Skin of body (tissue), 2 donors: ENCODE data around the gene SCPEP1. TPM values are rescaled to one million over a fixed set of nuclear protein-coding genes. Genes with fewer than 3 reads are reported as not detected.

Source experiments
- DNase-seq: peaks from one replicate; lab custom pipeline; 2025; lab: John Stamatoyannopoulos, UW
- total RNA-seq: library from RNA; depleted of rRNA; stranded (reverse); fragments of >200 nt; gene quantifications from one replicate; pipeline ENCODE4 v1.2.3, GENCODE V29; 2014

SCPEP1 gene
- total RNA-seq, 1 donor from 2014 or later: 40.9 TPM

- DNase-seq: no peak
Observed at GRCh38 chr17:57001541-57001940, 23.6 kb downstream of the SCPEP1 start.

DNA sequence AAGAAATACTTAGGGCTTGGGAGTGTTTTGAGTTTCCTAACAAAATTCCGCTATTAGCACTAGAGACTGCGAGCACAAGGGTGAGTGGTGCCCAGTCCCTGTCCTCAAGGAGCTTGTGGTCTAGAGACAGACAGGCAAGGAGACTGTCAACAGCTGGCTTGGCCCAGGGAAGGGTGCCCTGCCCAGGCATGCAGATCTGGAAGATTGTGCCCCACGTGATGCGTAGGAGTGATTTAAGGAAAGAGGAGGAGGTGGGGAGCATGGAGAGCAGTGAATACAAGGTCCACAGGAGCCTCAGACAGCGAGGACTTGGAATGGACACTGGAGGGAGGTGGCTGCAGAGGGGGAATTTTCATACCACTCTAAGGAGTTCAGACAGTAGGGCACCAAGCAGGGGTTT lies 25.0 kb downstream of the SCPEP1 start:
- DNase-seq: no peak

GRCh38 chr17:57004944-57005579 lies 27.1 kb downstream of the SCPEP1 start:
- no peak for DNase-seq

DNA sequence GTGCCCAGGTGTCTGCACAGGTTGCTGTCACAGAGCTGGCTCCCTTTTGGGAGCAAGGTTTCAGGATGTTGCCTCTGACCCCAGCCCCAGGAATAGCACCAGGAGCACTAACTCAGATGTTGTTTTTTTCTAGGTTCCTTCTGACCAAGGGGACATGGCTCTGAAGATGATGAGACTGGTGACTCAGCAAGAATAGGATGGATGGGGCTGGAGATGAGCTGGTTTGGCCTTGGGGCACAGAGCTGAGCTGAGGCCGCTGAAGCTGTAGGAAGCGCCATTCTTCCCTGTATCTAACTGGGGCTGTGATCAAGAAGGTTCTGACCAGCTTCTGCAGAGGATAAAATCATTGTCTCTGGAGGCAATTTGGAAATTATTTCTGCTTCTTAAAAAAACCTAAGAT lies 28.1 kb downstream of the SCPEP1 start:
- DNase-seq: no peak

DNA sequence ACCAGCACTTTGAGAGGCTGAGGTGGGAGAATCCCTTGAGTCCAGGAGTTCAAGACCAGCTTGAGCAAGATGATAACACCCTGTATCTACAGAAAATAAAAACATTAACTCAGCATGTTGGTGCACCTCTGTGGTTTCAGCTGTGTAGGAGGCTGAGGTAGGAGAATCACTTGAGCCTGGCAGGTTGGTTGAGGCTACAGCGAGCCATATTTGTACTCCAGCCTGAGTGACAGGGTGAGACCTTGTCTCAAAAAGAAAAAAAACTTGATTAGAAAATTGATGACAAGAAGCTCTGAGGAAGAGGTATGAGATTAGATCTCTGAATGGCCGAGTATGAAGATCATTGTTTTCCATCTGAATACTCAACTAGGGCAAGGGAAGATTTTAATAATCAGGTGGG lies 31.0 kb downstream of the SCPEP1 start:
- DNase-seq: no peak

DNA sequence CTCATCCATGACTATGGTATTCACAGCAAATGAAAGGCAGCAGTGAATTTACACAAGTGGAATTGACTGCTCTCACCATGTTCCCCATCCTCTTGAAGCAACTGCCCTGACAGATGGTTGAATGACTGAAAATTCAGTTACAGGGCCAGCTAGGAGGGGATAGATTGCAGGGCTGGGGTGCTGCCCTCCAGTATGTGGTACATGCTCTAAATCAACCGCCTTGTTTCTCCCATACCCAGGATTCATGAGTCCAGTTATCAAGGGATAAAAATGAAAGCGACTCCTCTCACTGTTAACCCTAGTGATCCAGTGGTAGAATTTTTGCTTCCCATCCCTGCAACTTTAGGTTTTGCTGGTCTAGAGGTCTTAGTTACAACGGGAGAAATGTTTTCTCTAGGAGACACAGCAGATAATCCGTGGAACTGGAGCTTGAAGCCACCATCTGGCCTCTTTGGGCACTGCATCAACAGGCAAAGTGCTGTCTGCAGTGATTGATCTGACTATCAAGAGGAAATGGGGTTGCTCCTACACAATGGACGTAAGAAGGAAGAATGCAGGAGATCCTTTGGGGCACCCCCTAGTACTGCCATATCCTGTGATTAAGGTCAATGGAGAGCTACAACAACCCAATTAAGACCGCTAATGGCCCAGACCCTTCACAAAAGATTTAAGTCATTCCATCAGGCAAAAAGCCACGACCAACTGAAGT lies 32.0 kb downstream of the SCPEP1 start:
- peak; percentile 20 for DNase-seq

DNA sequence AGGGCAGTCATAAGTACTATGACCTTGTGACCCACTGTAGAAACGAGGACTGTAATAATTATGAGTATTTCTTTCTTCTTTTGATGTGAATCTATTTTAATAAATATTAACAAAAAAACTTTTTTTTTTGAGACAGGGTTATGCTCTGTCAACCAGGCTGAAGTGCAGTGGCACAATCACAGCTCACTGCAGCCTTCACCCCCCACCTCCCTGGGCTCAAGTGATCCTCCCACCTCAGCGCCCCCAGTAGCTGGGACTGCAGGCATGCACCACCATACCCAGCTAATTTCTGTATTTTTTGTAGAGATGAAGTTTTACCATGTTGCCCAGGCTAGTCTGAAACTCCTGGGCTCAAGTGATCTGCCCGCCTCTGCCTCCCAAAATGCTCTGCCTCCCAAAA lies 32.6 kb downstream of the SCPEP1 start:
- no peak for DNase-seq

GRCh38 chr17:57011491-57012015 lies 33.6 kb downstream of the SCPEP1 start:
- DNase-seq: no peak

DNA sequence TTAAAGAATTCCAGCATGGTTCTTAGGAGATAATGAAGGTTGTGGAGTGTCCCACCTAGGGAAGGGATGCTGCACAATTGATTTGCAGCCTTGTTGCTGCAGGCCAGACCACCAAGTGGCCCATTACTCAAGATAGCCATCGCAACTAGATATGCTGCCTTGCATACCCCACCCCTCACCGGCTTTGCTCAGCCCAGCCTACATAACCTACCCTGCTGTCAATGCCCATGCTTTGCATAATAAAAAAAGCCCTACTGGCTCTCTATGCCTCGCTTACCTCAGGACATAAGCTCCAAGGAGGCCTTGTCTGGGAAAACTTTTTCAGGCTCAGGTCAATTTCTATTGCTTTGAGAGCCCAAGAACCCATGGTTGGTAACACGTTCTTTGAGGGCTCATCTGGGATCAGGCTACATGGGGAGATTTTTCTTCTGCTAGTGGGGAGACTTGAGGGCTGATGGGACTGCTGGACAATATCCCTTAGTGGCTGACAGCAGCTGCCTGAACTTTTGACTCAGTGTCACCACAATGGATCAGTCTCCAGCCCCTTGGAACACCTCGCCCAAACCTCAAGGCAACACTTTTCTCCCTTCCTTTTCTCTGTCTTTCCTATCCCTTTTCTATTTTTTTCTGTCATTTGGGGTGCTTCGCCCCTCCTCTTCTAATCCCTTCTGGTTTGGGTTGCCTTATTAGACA lies 38.3 kb downstream of the SCPEP1 start:
- DNase-seq: no peak

- DNase-seq: no peak
Observed at GRCh38 chr17:57016764-57017116, 38.8 kb downstream of the SCPEP1 start.

DNA sequence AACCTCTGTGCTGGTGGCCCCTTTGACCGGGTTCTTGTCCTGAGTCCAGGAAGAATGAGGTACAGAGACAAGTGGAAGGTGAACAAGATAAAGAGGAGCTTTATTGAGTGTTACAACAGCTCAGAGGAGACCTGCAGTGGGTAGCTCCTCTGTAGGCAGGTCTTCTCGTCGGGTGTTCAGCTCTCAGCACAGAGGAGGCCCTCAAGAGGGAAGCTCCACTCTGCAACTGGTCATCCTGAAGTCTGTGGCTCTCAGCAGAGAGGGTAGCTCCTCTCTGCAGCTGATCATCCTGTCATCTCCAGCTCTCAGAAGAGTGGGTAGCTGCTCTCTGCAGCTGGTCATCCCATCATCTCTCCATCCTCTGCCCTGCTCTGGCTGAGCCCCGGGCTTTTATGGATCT lies 39.7 kb downstream of the SCPEP1 start:
- DNase-seq: no peak

GRCh38 chr17:57020208-57020607 lies 42.3 kb downstream of the SCPEP1 start:
- DNase-seq: no peak

- DNase-seq: no peak
Observed at GRCh38 chr17:57021226-57021940, 43.5 kb downstream of the SCPEP1 start.

DNA sequence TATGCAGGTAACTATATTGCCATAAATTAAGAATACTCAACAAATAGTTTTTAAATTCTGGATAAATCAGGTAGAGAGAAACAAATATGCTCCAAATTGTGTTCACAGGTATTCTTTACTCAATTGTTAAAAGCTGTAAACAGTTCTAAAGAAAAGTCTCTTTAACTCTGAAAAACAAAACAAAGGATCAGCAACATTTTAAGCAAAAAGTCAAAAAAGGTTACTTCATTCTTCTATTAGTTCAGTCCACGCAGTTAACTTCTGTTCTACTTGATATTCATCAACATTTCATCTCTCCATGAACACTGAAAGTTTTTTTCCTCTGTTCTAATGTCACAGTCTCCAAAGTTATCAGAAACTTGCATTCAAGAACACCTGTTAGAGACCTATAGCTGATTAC lies 47.9 kb downstream of the SCPEP1 start:
- DNase-seq: no peak

GRCh38 chr17:57027852-57028251 lies 49.9 kb downstream of the SCPEP1 start:
- DNase-seq: no peak

GRCh38 chr17:57032343-57032742 lies 54.4 kb downstream of the SCPEP1 start:
- no peak for DNase-seq

DNA sequence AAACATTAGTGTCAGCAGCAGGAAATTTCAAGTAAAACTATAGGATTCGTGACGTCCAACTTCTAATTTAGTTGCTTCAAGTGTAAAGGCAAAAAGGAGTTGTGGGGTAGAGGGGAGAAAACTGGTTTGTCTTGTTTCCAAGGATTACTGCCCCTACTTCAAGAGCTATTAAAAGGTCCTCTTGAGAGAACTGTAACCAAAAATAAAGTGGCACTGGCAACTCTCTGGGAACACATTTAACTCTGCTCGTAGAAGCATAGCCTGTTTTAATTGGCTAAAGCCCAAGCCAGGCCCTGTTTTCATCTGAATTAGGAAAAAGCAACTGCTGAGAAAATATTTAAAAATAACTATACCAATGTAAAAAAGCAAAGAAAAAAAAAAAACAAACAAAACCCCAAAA lies 55.4 kb downstream of the SCPEP1 start:
- no peak for DNase-seq

DNA sequence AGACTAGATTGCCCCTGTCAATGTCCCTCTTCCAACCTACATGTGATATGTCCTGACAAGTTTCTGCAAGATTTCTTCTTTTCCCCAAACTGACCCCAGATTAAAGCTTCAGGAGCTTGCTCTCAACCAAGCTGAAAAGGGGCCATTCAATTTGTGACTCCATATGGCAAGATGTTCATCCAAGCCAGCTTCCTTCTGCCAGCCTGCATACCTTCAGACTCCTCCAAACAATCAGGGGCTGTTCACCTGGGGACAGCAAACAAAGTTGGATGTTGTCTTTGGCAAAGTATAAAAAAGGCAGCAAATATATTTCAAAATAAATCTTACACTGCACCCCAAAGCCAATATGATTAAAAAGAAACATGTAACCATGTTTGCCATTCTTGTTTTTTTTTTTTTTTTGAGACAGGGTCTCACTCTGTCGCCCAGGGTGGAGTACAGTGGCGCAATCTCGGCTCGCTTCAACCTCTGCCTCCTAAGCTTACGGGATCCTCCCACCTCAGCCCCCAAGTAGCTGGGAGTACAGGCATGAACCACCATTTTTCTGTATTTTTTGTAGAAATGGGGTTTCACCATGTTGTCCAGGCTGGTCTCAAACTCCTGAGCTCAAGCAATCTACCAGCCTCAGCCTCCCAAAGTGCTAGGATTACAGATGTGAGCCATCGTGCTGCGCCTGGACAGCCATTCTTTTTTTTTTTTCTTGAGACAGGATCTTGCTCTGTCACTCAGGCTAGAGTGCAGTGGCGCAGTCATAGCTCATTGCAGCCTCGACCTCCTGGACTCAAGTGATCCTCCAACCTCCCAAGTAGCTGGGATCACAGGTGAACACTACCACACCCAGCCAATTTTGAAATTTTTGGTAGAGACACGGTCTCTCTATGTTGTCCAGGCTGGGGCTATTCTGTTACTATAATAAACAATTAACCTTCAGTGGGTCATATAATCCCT lies 57.1 kb downstream of the SCPEP1 start:
- no peak for DNase-seq

- no peak for DNase-seq
Observed at GRCh38 chr17:57035971-57036481, 58.1 kb downstream of the SCPEP1 start.

- DNase-seq: no peak
Observed at GRCh38 chr17:57037411-57037810, 59.5 kb downstream of the SCPEP1 start.

GRCh38 chr17:57038486-57038885 lies 60.6 kb downstream of the SCPEP1 start:
- no peak for DNase-seq
